SK-N-SH (cell line): Measurements from ENCODE around the gene DNAH1. TPM values are rescaled to one million over a fixed set of nuclear protein-coding genes. Genes with fewer than 3 reads are reported as not detected.

Experiments
- CTCF ChIA-PET: fragments of 300-600, 350-600 bp; formaldehyde crosslinking; extraction: SDS; loops from one replicate; lab custom pipeline; 2021; lab: Yijun Ruan, JAX
- POLR2A ChIA-PET: fragments of 350-600 bp; sonication (Branson Sonifier 250); formaldehyde crosslinking; extraction: SDS; loops from one replicate; lab custom pipeline; 2020; ENCODE audit warnings: antibody characterized with exemption, inconsistent platforms; lab: Yijun Ruan, JAX
- DNase-seq: peaks from one replicate; pipeline ENCODE4 v3.0.0; 2012
- H2AFZ ChIP-seq: fragments of 200-600 bp; sonication (generic); 2 replicates; pipeline ENCODE4 v1.8.1; 2016; ENCODE audit warnings: antibody characterized with exemption, mild to moderate bottlenecking, low read depth
- H3F3A ChIP-seq: fragments of 200-600 bp; sonication (generic); replicated peaks from 2 replicates; pipeline ENCODE3; 2016; ENCODE audit warnings: antibody characterized with exemption, mild to moderate bottlenecking; ENCODE audit not compliant: insufficient read depth
- H3K27ac ChIP-seq, 2 experiments: fragments of 200-500 bp in 1 of 2; fragments of 200-600 bp in 1 of 2; sonication (Bioruptor generic) in 1 of 2; sonication (generic), shearing (Covaris generic) in 1 of 2; 2 replicates each; pipeline versions ENCODE4 v1.5.1 to v1.6.1; 2014 to 2016; ENCODE audit warnings: low read depth in 2 of 2, inconsistent platforms in 1 of 2, low read length in 1 of 2, mild to moderate bottlenecking in 1 of 2, mixed read lengths in 1 of 2
- H3K27me3 ChIP-seq: fragments of 200-600 bp; sonication (generic), shearing (Covaris generic); 2 replicates; pipeline ENCODE4 v1.6.1; 2016; ENCODE audit warnings: mixed run types; ENCODE audit not compliant: insufficient read depth
- H3K36me3 ChIP-seq, 2 experiments: fragments of 200-500 bp in 1 of 2; fragments of 200-600 bp in 1 of 2; sonication (Bioruptor generic) in 1 of 2; sonication (generic) in 1 of 2; replicated peaks in 1 of 2; 2 replicates each; pipeline versions ENCODE3 to v1.5.1; 2014 to 2016; ENCODE audit warnings: low read length in 1 of 2, mild to moderate bottlenecking in 1 of 2; ENCODE audit not compliant: insufficient read depth in 2 of 2, control insufficient read depth in 1 of 2
- H3K4me1 ChIP-seq, 2 experiments: fragments of 200-500 bp in 1 of 2; fragments of 200-600 bp in 1 of 2; sonication (Bioruptor generic) in 1 of 2; sonication (generic), shearing (Covaris generic) in 1 of 2; 2 replicates each; pipeline versions ENCODE4 v1.5.1 to v1.6.1; 2014 to 2016; ENCODE audit warnings: low read depth in 1 of 2, low read length in 1 of 2, mixed run types in 1 of 2; ENCODE audit not compliant: insufficient read depth in 2 of 2, control insufficient read depth in 1 of 2
- H3K4me2 ChIP-seq: fragments of 200-600 bp; sonication (generic), shearing (Covaris generic); 2 replicates; pipeline ENCODE4 v1.6.1; 2017; ENCODE audit warnings: mixed run types
- H3K4me3 ChIP-seq, 2 experiments: fragments of 200-500 bp in 1 of 2; fragments of 200-600 bp in 1 of 2; sonication (Bioruptor generic) in 1 of 2; sonication (generic), shearing (Covaris generic) in 1 of 2; 2 replicates each; pipeline versions ENCODE4 v1.5.1 to v1.8.1; 2014 to 2016; ENCODE audit warnings: low read depth in 2 of 2, inconsistent platforms in 1 of 2, low read length in 1 of 2, mild to moderate bottlenecking in 1 of 2, mixed read lengths in 1 of 2, moderate library complexity in 1 of 2
- H3K79me2 ChIP-seq: fragments of 200-600 bp; sonication (generic); 2 replicates; pipeline ENCODE4 v1.8.1; 2017; ENCODE audit warnings: mild to moderate bottlenecking; ENCODE audit not compliant: insufficient read depth
- H3K9ac ChIP-seq: fragments of 200-600 bp; sonication (generic); 2 replicates; pipeline ENCODE4 v1.6.1; 2017; ENCODE audit warnings: mixed run types
- H3K9me2 ChIP-seq: fragments of 200-600 bp; sonication (generic); 2 replicates; pipeline ENCODE4 v1.6.1; 2017; ENCODE audit warnings: mixed run types
- H3K9me3 ChIP-seq: fragments of 200-600 bp; sonication (generic); 2 replicates; pipeline ENCODE4 v1.6.1; 2017; ENCODE audit warnings: mixed run types, mild to moderate bottlenecking, moderate library complexity
- H4K20me1 ChIP-seq: fragments of 200-600 bp; sonication (generic); 2 replicates; pipeline ENCODE4 v1.6.1; 2017; ENCODE audit warnings: mild to moderate bottlenecking, mixed run types; ENCODE audit not compliant: insufficient read depth
- CTCF ChIP-seq: fragments of 200-600 bp; sonication (generic); IDR thresholded peaks from 2 replicates; pipeline ENCODE4 v1.6.1; 2017; ENCODE audit warnings: antibody characterized with exemption, mild to moderate bottlenecking, moderate library complexity
- EZH2phosphoT487 ChIP-seq: fragments of 200-600 bp; sonication (generic); IDR thresholded peaks from 2 replicates; pipeline ENCODE4 v1.6.1; 2017; ENCODE audit warnings: low read depth, mixed run types, mild to moderate bottlenecking, antibody characterized with exemption, moderate library complexity, borderline replicate concordance
- FOXM1 ChIP-seq: IDR thresholded peaks from 2 replicates; pipeline ENCODE4 v1.4.0; 2012; ENCODE audit warnings: low read depth, mild to moderate bottlenecking
- IRF3 ChIP-seq: fragments of 150-350 bp; IDR thresholded peaks from 2 replicates; pipeline ENCODE4 v1.6.1; 2016; ENCODE audit warnings: mild to moderate bottlenecking, low read depth, low read length
- JUND ChIP-seq: IDR thresholded peaks from 2 replicates; pipeline ENCODE4 v1.4.0; 2012
- MAX ChIP-seq: IDR thresholded peaks from 2 replicates; pipeline ENCODE4 v1.4.0; 2012; ENCODE audit warnings: low read depth
- MXI1 ChIP-seq: IDR thresholded peaks from 2 replicates; pipeline ENCODE4 v1.6.1; 2012; ENCODE audit warnings: mild to moderate bottlenecking, low read depth, low read length, improper control_type of control experiment
- NFIC ChIP-seq: IDR thresholded peaks from 2 replicates; pipeline ENCODE4 v1.4.0; 2012; ENCODE audit warnings: borderline replicate concordance
- NRF1 ChIP-seq: IDR thresholded peaks from 2 replicates; pipeline ENCODE4 v1.6.1; 2012; ENCODE audit warnings: low read depth, mild to moderate bottlenecking, low read length
- PBX3 ChIP-seq: IDR thresholded peaks from 2 replicates; pipeline ENCODE4; 2012
- RAD21 ChIP-seq: IDR thresholded peaks from 2 replicates; pipeline ENCODE4 v1.6.1; 2012; ENCODE audit warnings: mild to moderate bottlenecking, low read length
- RFX5 ChIP-seq: IDR thresholded peaks from 2 replicates; pipeline ENCODE4 v1.6.1; 2012; ENCODE audit warnings: mild to moderate bottlenecking, improper control_type of control experiment, low read length
- SIN3A ChIP-seq: IDR thresholded peaks from 2 replicates; pipeline ENCODE4 v1.6.1; 2012; ENCODE audit warnings: low read depth, mild to moderate bottlenecking, low read length, moderate library complexity, borderline replicate concordance
- SMC3 ChIP-seq: IDR thresholded peaks from 2 replicates; pipeline ENCODE4 v1.6.1; 2012; ENCODE audit warnings: low read depth, low read length, improper control_type of control experiment
- TAF1 ChIP-seq: IDR thresholded peaks from 2 replicates; pipeline ENCODE4 v1.6.1; 2012; ENCODE audit warnings: low read depth, mild to moderate bottlenecking, low read length, moderate library complexity, borderline replicate concordance
- TCF12 ChIP-seq: IDR thresholded peaks from 2 replicates; pipeline ENCODE4 v1.4.0; 2012
- YY1 ChIP-seq: IDR thresholded peaks from 2 replicates; pipeline ENCODE4 v1.4.0; 2012; ENCODE audit warnings: low read depth, mild to moderate bottlenecking
- WGBS: methylation state at CpG from one replicate; pipeline ENCODE4 v1.1.6; 2017; ENCODE audit warnings: low lambda C conversion rate; 5-methylcytosine and 5-hydroxymethylcytosine counted together
- polyA plus RNA-seq, 3 experiments: library from polyadenylated mRNA; depleted of rRNA; stranded (reverse); fragments of >200 nt; gene quantifications; 2 replicates each; pipeline ENCODE4 v1.2.3, GENCODE V29; 2012

The DNAH1 gene
- polyA plus RNA-seq, 1 of the 3 experiments (the other 2 are of a cell fraction) = 5.1 TPM

GRCh38 chr3:52428151-52429005 is 112.3 kb downstream of the DNAH1 start:
- H3F3A ChIP-seq = no peaks in the 10 kb centered on the region
- no peak overlapping the region for H3K9ac ChIP-seq
- H3K9me3 ChIP-seq = no peaks in the 10 kb centered on the region
- H3K27me3 ChIP-seq = no peaks in the 10 kb centered on the region
- 14% methylated on average over 7 of the region's 7 CpGs for WGBS
- CTCF ChIA-PET = interaction anchor here (0.7 to 28.4 kb wide), 22 partner anchors 9 to 1019 kb away, joined by 3 to 578 read pairs (median 4); partner anchors contain the start of genes NISCH, SEMA3G and TNNC1
- H4K20me1 ChIP-seq = no peaks in the 10 kb centered on the region
- no peak overlapping the region; a peak in 1 of 4 replicates for H3K4me3 ChIP-seq
- H3K4me2 ChIP-seq = no peak overlapping the region
- peak; percentile 70 for DNase-seq
- peak; percentile 85 for TF ChIP-seq RAD21
- TF ChIP-seq IRF3 = no peak
- TF ChIP-seq NRF1 = 0 out of 2 replicates have a peak, but pooled peaks have one; percentile 9
- peak; percentile 85 for TF ChIP-seq CTCF
- TF ChIP-seq TCF12 = no peak
- peak; percentile 88 for TF ChIP-seq SMC3
- POLR2A ChIA-PET = interaction anchor here (0.6 kb wide), 1 partner anchor 213 kb away, joined by 3 read pairs; no protein-coding TSS in a partner anchor
- no peak overlapping the region for H2AFZ ChIP-seq
- H3K9me2 ChIP-seq = no peaks in the 10 kb centered on the region
- H3K79me2 ChIP-seq = no peaks in the 10 kb centered on the region
- H3K36me3 ChIP-seq = no peaks in the 10 kb centered on the region
- H3K4me1 ChIP-seq = peaks cover 0 to 3% of the 10 kb centered on the region in 2 experiments; a peak in 1 of 4 replicates
- H3K27ac ChIP-seq = no peak overlapping the region

- Histone ChIP-seq H4K20me1 (no peaks in the 10 kb centered on the region), H3K27ac (no peak overlapping the region), H3K9me2 (no peaks in the 10 kb centered on the region), H3K36me3 (no peaks in the 10 kb centered on the region), H3K4me1 (peaks cover 0 to 7% of the 10 kb centered on the region in 2 experiments; a peak in 1 of 4 replicates), H3K9ac (no peak overlapping the region), H3F3A (no peaks in the 10 kb centered on the region), H2AFZ (no peak overlapping the region), H3K4me3 (no peak overlapping the region), H3K4me2 (no peak overlapping the region), H3K79me2 (no peaks in the 10 kb centered on the region), H3K9me3 (no peaks in the 10 kb centered on the region), H3K27me3 (no peaks in the 10 kb centered on the region)
- CTCF ChIA-PET = interaction anchor here (0.7 to 28.4 kb wide), 13 partner anchors 8 to 1020 kb away, joined by 3 to 578 read pairs (median 5); partner anchors contain the start of genes NISCH, SEMA3G and TNNC1
- WGBS = 50% methylated on average over 2 of the region's 3 CpGs
- POLR2A ChIA-PET = no interaction called here
- DNase-seq = no peak
- TF ChIP-seq EZH2phosphoT487 = no peak
- TF ChIP-seq NRF1 = no peak
- TF ChIP-seq FOXM1 = no peak
- TF ChIP-seq RFX5 = no peak
- no peak for TF ChIP-seq SMC3
- no peak for TF ChIP-seq PBX3
- TF ChIP-seq TAF1 = no peak
- TF ChIP-seq YY1 = no peak
- no peak for TF ChIP-seq NFIC
- no peak for TF ChIP-seq TCF12
- TF ChIP-seq MAX = no peak
- no peak for TF ChIP-seq JUND
- no peak for TF ChIP-seq CTCF
- TF ChIP-seq RAD21 = no peak
- no peak for TF ChIP-seq SIN3A
- no peak for TF ChIP-seq MXI1
These were observed 112.9 kb downstream of the DNAH1 start for GRCh38 chr3:52429031-52429430.
